Measurements from ENCODE around the gene TBL3. TPM values are rescaled to one million over a fixed set of nuclear protein-coding genes. Genes with fewer than 3 reads are reported as not detected.

The TBL3 gene
- total RNA-seq, 1 experiment from 2014 or later, result 73.4 TPM

- TF ChIP-seq USF2 (CRISPR knock-in tag; IDR thresholded peaks at IDR 0.05), result no peak
- TF ChIP-seq CREB1 (CRISPR knock-in tag; IDR thresholded peaks at IDR 0.05), result no peak
- TF ChIP-seq SOX15 (CRISPR knock-in tag; IDR thresholded peaks at IDR 0.05), result no peak
- TF ChIP-seq RELA (CRISPR knock-in tag; IDR thresholded peaks at IDR 0.05; ENCODE audit: borderline replicate concordance), result no peak
- TF ChIP-seq RORB (CRISPR knock-in tag; IDR thresholded peaks at IDR 0.05), result no peak
- TF ChIP-seq ATF1 (CRISPR knock-in tag; IDR thresholded peaks at IDR 0.05), result peak; percentile 76; the same call in 1 of the 2 replicates
- TF ChIP-seq AFF4 (CRISPR knock-in tag; IDR thresholded peaks at IDR 0.05; ENCODE audit: borderline replicate concordance), result no peak
- TF ChIP-seq MLX (CRISPR knock-in tag; IDR thresholded peaks at IDR 0.05), result peak; percentile 17; the same call in 1 of the 2 replicates
- no peak; the same call in 1 of the 2 replicates for TF ChIP-seq ZNF423 (CRISPR knock-in tag; IDR thresholded peaks at IDR 0.05)
- no peak for TF ChIP-seq GTF2I (CRISPR knock-in tag; conservative IDR thresholded peaks at IDR 0.05)
- TF ChIP-seq ZNF281 (CRISPR knock-in tag; IDR thresholded peaks at IDR 0.05), result no peak
- no peak for TF ChIP-seq ATF2 (CRISPR knock-in tag; IDR thresholded peaks at IDR 0.05; ENCODE audit: borderline replicate concordance, low read depth)
- TF ChIP-seq MYBL2 (CRISPR knock-in tag; IDR thresholded peaks at IDR 0.05), result no peak
- TF ChIP-seq PREB (CRISPR knock-in tag; IDR thresholded peaks at IDR 0.05; ENCODE audit: borderline replicate concordance), result no peak
- TF ChIP-seq ZBTB21 (CRISPR knock-in tag; IDR thresholded peaks at IDR 0.05; ENCODE audit: borderline replicate concordance), result no peak
- TF ChIP-seq ZBTB43 (CRISPR knock-in tag; IDR thresholded peaks at IDR 0.05), result no peak
- no peak for TF ChIP-seq ZNF219 (CRISPR knock-in tag; IDR thresholded peaks at IDR 0.05; ENCODE audit: borderline replicate concordance)
- peak; percentile 49; the same call in 1 of the 2 replicates for TF ChIP-seq MAX (CRISPR knock-in tag; IDR thresholded peaks at IDR 0.05)
- no peak for TF ChIP-seq OVOL2 (CRISPR knock-in tag; IDR thresholded peaks at IDR 0.05; ENCODE audit: borderline replicate concordance)
- TF ChIP-seq GABPB1 (CRISPR knock-in tag; IDR thresholded peaks at IDR 0.05), result no peak
- TF ChIP-seq NR3C1 (CRISPR knock-in tag; conservative IDR thresholded peaks at IDR 0.05; ENCODE audit: low read depth), result no peak
- no peak for TF ChIP-seq JAZF1 (CRISPR knock-in tag; IDR thresholded peaks at IDR 0.05)
- peak; percentile 96 for TF ChIP-seq NFATC4 (CRISPR knock-in tag; IDR thresholded peaks at IDR 0.05)
- TF ChIP-seq SMAD3 (CRISPR knock-in tag; IDR thresholded peaks at IDR 0.05; ENCODE audit: borderline replicate concordance), result peak; percentile 90; the same call in 1 of the 2 replicates
- TF ChIP-seq ZNF671 (CRISPR knock-in tag; IDR thresholded peaks at IDR 0.05), result peak; percentile 96
- TF ChIP-seq CREM (CRISPR knock-in tag; IDR thresholded peaks at IDR 0.05), result 0 out of 2 replicates have a peak, but pooled peaks have one; percentile 66
These were observed 10.9 kb upstream of the TBL3 start (continued) for GRCh38 chr16:1960665-1961630.
